GM19025 (cell line): ENCODE data around the gene PIK3R3.

Source experiments
- ATAC-seq: cut with Tn5 transposase; IDR thresholded peaks from one replicate; pipeline ENCODE4 v1.9.1; 2021; ENCODE audit warnings: mild to moderate bottlenecking, low read depth, moderate library complexity; ENCODE audit not compliant: unreplicated experiment

PIK3R3 gene

GRCh38 chr1:46001081-46001785, 131.2 kb downstream of the PIK3R3 start:
- ATAC-seq, result no peak

GRCh38 chr1:45999507-45999906, 132.9 kb downstream of the PIK3R3 start:
- ATAC-seq, result no peak

- ATAC-seq, result no peak
Observed at GRCh38 chr1:45998020-45998617, 134.3 kb downstream of the PIK3R3 start.

- no peak for ATAC-seq
Observed at GRCh38 chr1:45995298-45995697, 137.1 kb downstream of the PIK3R3 start.

- ATAC-seq, result no peak
Observed at GRCh38 chr1:45994423-45994822, 138.0 kb downstream of the PIK3R3 start.
